ENCODE measurements around the gene ODF4. TPM values are rescaled to one million over a fixed set of nuclear protein-coding genes. Genes with fewer than 3 reads are reported as not detected.

The ODF4 gene
- total and polyA plus RNA-seq, 10 of the 15 experiments (the other 5 are each of a cell fraction or from before 2014, with no cell fraction given): not detected

GRCh38 chr17:8353736-8354135 lies 14.1 kb downstream of the ODF4 start:
- Histone ChIP-seq H3K27ac (ENCODE audit: control insufficient read depth, insufficient read depth) (no peak overlapping the region), H3K79me2 (ENCODE audit: control insufficient read depth, insufficient read depth, low read length) (no peaks in the 10 kb centered on the region), H3K36me3 (ENCODE audit: control insufficient read depth in 2 of 2, insufficient read depth in 2 of 2, low read length in 1 of 2) (no peaks in the 10 kb centered on the region), H3K4me1 (ENCODE audit: control insufficient read depth, insufficient read depth, low read length) (no peaks in the 10 kb centered on the region), H4K20me1 (ENCODE audit: control insufficient read depth, insufficient read depth) (no peaks in the 10 kb centered on the region), H3K27me3 (replicated peaks in 1 of 2; ENCODE audit: control insufficient read depth in 2 of 2, insufficient read depth in 2 of 2, low read length in 1 of 2) (0 out of 4 replicates have a peak, but pooled peaks cover 0 to 2% of the 10 kb centered on the region in 2 experiments), H3K9me3 (replicated peaks; ENCODE audit: control insufficient read depth, insufficient read depth, low read length) (no peaks in the 10 kb centered on the region), H3K4me3 (no peak overlapping the region), H2AFZ (ENCODE audit: control insufficient read depth, low read depth, low read length) (no peak overlapping the region), H3K9ac (ENCODE audit: control insufficient read depth, insufficient read depth, low read length) (no peak overlapping the region), H3K4me2 (ENCODE audit: control insufficient read depth, insufficient read depth) (no peak overlapping the region)
- TF ChIP-seq TAF1 (IDR thresholded peaks at IDR 0.05; ENCODE audit: borderline replicate concordance, low read depth, low read length): no peak
- no peak for TF ChIP-seq ATF7 (IDR thresholded peaks at IDR 0.05; ENCODE audit: low read depth)
- no peak for TF ChIP-seq ZNF217 (IDR thresholded peaks at IDR 0.05)
- no peak for TF ChIP-seq RAD21 (IDR thresholded peaks at IDR 0.05; ENCODE audit: insufficient read depth, low read depth, low read length)
- no peak for TF ChIP-seq USF2 (IDR thresholded peaks at IDR 0.05; ENCODE audit: borderline replicate concordance, low read depth, low read length)
- TF ChIP-seq ZBTB11 (CRISPR knock-in tag; IDR thresholded peaks at IDR 0.05): no peak
- no peak for TF ChIP-seq SMARCA5 (IDR thresholded peaks at IDR 0.05)
- TF ChIP-seq STAT1 (conservative IDR thresholded peaks at IDR 0.05): no peak
- TF ChIP-seq NKRF (conservative IDR thresholded peaks at IDR 0.05): no peak
- no peak for TF ChIP-seq HDAC2 (IDR thresholded peaks at IDR 0.05)
- TF ChIP-seq ZNF207 (IDR thresholded peaks at IDR 0.05; ENCODE audit: borderline replicate concordance): no peak
- TF ChIP-seq PKNOX1 (IDR thresholded peaks at IDR 0.05): no peak
- DNase-seq (ENCODE audit: low read depth, low spot score) (no peak), FAIRE-seq (no peak), ATAC-seq (no peak)
- POLR2A ChIA-PET: no interaction called here
- BruUV-seq (replicated peaks): no TSS peak
- SMC1A ChIA-PET (ENCODE audit: uncharacterized antibody, unreplicated experiment): no interaction called here
- WGBS (ENCODE audit: insufficient coverage, insufficient replicate concordance, low lambda C conversion rate, missing lambda C conversion rate): 6% methylated on average over 7 of the region's 7 CpGs
- CTCF ChIA-PET: no interaction called here
- in situ Hi-C loops (cut with MboI) (no loop called here), intact Hi-C loops (cut with micrococcal nuclease; ENCODE audit: unreplicated experiment) (no loop called here)
- RAD21 ChIA-PET (ENCODE audit: unreplicated experiment): no interaction called here
